ENCODE results near the gene NR2C1.

- TF ChIP-seq POLR2A (IDR thresholded peaks at IDR 0.05; ENCODE audit: low read depth, low read length) (no peak), POLR2AphosphoS5 (IDR thresholded peaks at IDR 0.05; ENCODE audit: low read depth, low read length) (no peak), SPI1 (IDR thresholded peaks at IDR 0.05; ENCODE audit: low read depth, low read length) (no peak), TAF1 (IDR thresholded peaks at IDR 0.05; ENCODE audit: low read depth, low read length) (no peak)
These were observed 19.2 kb downstream of the NR2C1 start for GRCh38 chr12:95054206-95054605.

Data from GM12891 (cell line).